Motor neuron (in vitro differentiated cells): ENCODE measurements around the gene ANKS3. TPM values are rescaled to one million over a fixed set of nuclear protein-coding genes. Genes with fewer than 3 reads are reported as not detected.
"Not testable (repeated sequence)": the region's sequence is repeated elsewhere in the genome, so short reads cannot be mapped to it uniquely, and the experiment has no call there.

ENCODE experiments used
- ATAC-seq, 8 experiments: fragments of 200-7000 bp; cut with Tn5 transposase; replicated peaks in 6 of 8; 2 replicates each; pipeline ENCODE4 v1.8.0; 2021; ENCODE audit warnings: mild to moderate bottlenecking in 8 of 8, moderate library complexity in 8 of 8
- H3K27ac ChIP-seq, 2 donors: fragments of 250-450 bp; sonication (Bioruptor Pico); 2 replicates each; pipeline ENCODE4 v1.9.0; 2021; ENCODE audit warnings: antibody characterized with exemption in 2 of 2, mild to moderate bottlenecking in 2 of 2, moderate library complexity in 1 of 2
- H3K4me1 ChIP-seq, 2 donors: fragments of 250-450 bp; sonication (Bioruptor Pico); replicated peaks in 1 of 2; 2 replicates each; pipeline ENCODE4 v1.6.1; 2021; ENCODE audit warnings: antibody characterized with exemption in 2 of 2, mild to moderate bottlenecking in 2 of 2, moderate library complexity in 1 of 2
- H3K4me3 ChIP-seq, 5 donors: fragments of 250-450 bp; sonication (Bioruptor Pico); 2 replicates each; pipeline ENCODE4 v1.9.0; 2021; ENCODE audit warnings: antibody characterized with exemption in 5 of 5, mild to moderate bottlenecking in 5 of 5, moderate library complexity in 4 of 5
- WGBS, 10 experiments: fragments of 450-650 bp; shearing (Covaris generic); methylation state at CpG; one replicate each; pipeline ENCODE4 v1.0.0; 2022; 5-methylcytosine and 5-hydroxymethylcytosine counted together
- in situ Hi-C, 9 experiments: fragments of 400-800 bp; cut with MboI; loops; one replicate each; pipeline ENCODE4 v1.15.0; 2021; ENCODE audit warnings: low sequenced_read_pairs in 9 of 9, low pct_unique_long_range_greater_than_20kb in 2 of 9; ENCODE audit not compliant: unreplicated experiment in 9 of 9
- total RNA-seq, 8 experiments: library from RNA; unstranded; fragments of 300-600 nt; gene quantifications; 2 replicates each; pipeline versions ENCODE4 v1.2.3 to v1.2.4, GENCODE V29; 2022

The ANKS3 gene
- total RNA-seq, 8 experiments from 2014 or later, result 11.7 to 35.5 (median 26.2) TPM

GRCh38 chr16:4660454-4661007 is 73.5 kb downstream of the ANKS3 start:
- WGBS, 10 experiments, result 17 to 50% (median 31%) methylated on average over 1 to 4 of the region's 18 CpGs; no CpG with 5 or more reads in 7 of the 10 experiments
- Histone ChIP-seq H3K4me1 (peaks cover 10 to 33% of the 10 kb centered on the region in 2 donors), H3K4me3 (no peak overlapping the region), H3K27ac (peak overlapping the region; percentile 51 to 57)
- in situ Hi-C loops, result no loop called here
- ATAC-seq, result peak in 6 of 8 experiments; percentile 19 to 89 (median 80)

DNA sequence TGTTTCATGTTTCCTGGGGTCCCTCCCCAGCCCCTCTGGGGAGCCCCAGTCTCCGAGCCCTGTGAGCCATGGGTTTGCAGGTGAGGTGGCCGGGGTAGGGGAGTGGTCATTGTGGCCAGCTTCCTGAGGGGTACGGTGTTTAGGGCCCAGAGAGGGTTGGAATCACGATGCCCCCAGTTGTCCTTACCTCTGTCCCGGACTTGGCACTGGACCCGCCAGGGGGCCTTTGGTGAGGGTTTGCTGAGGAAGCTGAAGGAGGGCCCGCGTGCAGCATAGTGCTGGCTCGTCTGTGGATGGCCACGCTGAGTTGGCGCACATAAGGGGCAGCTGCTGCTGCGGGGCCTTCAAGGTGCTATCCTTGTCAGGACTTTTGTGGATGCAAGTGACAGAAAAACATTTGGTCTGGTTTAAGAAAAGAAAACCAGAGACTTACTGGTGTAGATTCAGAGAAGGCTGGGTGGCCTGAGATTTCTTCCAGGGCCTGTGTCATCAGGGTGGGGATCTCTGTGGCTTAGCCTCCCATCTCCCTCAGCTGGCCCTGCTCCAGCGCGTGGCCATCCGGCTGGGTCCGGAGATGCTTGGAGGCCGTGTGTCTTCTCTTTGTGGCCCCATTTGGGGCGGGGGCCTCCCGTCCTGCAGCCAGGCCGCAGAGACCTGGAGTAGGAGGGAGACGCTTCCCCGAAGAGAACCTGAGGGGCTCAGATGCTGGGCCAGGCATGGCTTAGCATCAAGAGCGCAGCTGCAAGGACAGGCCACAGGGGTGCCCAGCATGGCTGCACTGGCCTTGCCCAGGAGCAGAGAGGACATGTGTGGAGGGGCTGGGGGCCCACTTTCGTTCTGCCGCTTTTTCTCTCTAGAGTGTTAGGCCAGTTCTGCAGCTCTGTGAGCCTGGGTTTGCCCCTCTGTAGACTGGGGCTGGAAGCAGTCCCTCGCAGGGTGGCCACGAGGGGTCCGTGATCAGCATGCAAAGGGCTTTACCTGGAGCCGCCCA is 74.4 kb downstream of the ANKS3 start:
- in situ Hi-C loops, result no loop called here
- ATAC-seq, result peak in 4 of 8 experiments; percentile 1 to 72 (median 4)
- H3K27ac ChIP-seq, result peak overlapping the region in 1 of 2 donors; percentile 21
- no peak overlapping the region for H3K4me3 ChIP-seq
- WGBS, 10 experiments, result 40 to 100% (median 99%) methylated on average over 1 to 8 of the region's 29 CpGs; no CpG with 5 or more reads in 4 of the 10 experiments
- peaks cover 10 to 33% of the 10 kb centered on the region in 2 donors for H3K4me1 ChIP-seq

DNA sequence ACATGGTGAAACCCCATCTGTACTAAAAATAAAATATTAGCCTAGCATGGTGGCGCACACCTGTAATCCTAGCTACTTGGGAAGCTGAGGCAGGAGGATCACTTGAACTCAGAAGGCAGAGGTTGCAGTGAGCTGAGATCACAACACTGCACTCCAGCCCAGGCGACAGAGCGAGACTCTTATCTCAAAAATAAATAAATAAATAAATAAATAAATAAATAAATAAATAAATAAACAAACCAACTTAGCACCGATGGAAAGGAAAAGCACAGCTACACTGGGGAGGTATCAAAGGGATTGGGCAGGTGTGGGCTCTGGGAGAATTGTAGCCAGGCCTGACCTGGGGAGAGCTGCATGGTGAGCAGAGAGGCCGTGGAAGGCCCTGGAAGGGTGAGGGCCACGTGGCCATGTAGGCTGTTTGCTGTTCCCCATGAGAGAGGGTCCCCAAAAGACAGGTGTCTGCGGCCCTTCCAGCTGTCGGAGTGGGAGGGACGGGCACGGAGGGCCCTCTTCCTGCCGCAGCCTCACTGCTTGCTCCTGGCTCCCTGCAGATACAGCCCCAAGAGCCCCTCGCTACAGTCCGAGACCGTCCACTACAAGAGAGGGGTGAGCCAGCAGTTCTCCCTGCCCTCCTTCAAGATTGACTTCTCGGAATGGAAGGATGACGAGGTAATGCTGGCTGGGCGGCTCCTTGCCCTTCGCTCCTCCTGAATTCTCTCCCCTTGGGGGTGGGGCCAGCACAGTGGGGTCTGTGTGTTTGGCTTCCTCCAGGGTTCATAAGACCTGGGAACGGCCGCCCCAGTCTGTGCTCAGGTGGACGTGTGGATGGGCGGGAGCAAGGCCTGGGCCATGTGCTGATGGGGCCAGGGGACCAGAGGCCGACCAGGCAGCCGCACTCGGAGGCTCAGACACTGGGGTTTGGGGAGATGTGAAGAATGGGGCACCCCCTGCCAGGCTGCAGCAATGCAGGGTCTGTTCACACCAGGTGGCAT is 77.1 kb downstream of the ANKS3 start:
- in situ Hi-C loops, result no loop called here
- Histone ChIP-seq H3K4me1 (peaks cover 10 to 16% of the 10 kb centered on the region in 2 donors), H3K4me3 (no peak overlapping the region), H3K27ac (no peak overlapping the region)
- no peak for ATAC-seq
- 65 to 100% (median 95%) methylated on average over 2 to 8 of the region's 25 CpGs; no CpG with 5 or more reads in 2 of the 10 experiments for WGBS, 10 experiments

DNA sequence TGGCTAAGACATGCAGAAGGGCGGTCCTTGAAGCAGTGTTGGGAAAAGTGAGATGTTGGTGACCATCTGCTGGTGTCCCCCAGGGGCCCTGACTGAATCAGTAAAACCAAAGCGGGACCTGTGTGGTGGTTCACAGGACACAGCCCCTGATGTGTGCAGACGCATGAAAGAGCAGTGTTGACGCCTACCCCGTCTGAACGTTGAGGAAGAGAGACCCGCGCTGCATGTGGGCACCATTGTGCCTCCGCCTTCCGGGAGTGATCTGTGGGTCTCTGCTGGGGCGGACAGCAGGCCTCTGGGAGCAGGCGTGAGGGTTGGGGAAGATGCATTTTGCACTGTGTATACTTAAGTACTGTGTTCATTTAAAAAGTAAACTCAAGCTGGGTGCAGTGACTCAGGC is 77.8 kb downstream of the ANKS3 start:
- Histone ChIP-seq H3K27ac (no peak overlapping the region), H3K4me3 (no peak overlapping the region), H3K4me1 (peaks cover 10 to 16% of the 10 kb centered on the region in 2 donors)
- 83 to 100% (median 100%) methylated on average over 2 to 9 of the region's 12 CpGs; no CpG with 5 or more reads in 5 of the 10 experiments for WGBS, 10 experiments
- in situ Hi-C loops, result no loop called here
- ATAC-seq, result no peak

DNA sequence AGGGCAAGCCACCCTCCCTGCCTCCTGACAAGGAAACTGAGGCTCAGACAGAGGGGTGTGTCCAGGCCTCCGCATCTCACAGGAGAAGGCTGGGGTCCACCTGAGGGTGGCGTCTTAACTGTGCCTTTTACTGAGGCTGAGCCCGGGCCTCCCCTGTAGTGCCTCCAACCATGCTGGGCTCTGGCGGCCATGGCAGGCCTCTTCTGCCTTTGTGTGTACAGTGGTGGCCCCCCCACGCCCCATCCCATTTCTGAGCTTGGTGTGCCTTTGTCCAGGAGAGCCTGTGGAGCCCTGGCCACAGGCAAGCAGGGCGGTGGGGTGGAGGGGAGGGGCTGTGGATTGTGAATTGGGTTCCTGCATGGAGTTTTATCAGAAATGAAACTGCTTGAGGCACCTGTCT is 78.3 kb downstream of the ANKS3 start:
- H3K4me3 ChIP-seq, result no peak overlapping the region
- in situ Hi-C loops, result no loop called here
- peaks cover 9 to 13% of the 10 kb centered on the region in 2 donors for H3K4me1 ChIP-seq
- no peak overlapping the region for H3K27ac ChIP-seq
- no peak for ATAC-seq
- 80 to 100% methylated on average over 1 of the region's 6 CpGs; no CpG with 5 or more reads in 8 of the 10 experiments for WGBS, 10 experiments

- Histone ChIP-seq H3K4me3 (no peak overlapping the region), H3K4me1 (peaks cover 4 to 8% of the 10 kb centered on the region in 2 donors), H3K27ac (no peak overlapping the region)
- in situ Hi-C loops, result no loop called here
- WGBS, 10 experiments, result 80 to 100% (median 93%) methylated on average over 1 to 5 of the region's 12 CpGs; no CpG with 5 or more reads in 4 of the 10 experiments
- no peak for ATAC-seq
Measured at GRCh38 chr16:4654964-4655590, 79.0 kb downstream of the ANKS3 start.

- in situ Hi-C loops, result no loop called here
- Histone ChIP-seq H3K4me3 (no peak overlapping the region), H3K27ac (no peak overlapping the region), H3K4me1 (no peaks in the 10 kb centered on the region)
- WGBS, 10 experiments, result 53 to 100% (median 85%) methylated on average over 1 to 9 of the region's 16 CpGs; no CpG with 5 or more reads in 1 of the 10 experiments
- peak in 2 of 8 experiments; percentile 28 to 29 for ATAC-seq
Measured at GRCh38 chr16:4654011-4654963, 79.8 kb downstream of the ANKS3 start.

DNA sequence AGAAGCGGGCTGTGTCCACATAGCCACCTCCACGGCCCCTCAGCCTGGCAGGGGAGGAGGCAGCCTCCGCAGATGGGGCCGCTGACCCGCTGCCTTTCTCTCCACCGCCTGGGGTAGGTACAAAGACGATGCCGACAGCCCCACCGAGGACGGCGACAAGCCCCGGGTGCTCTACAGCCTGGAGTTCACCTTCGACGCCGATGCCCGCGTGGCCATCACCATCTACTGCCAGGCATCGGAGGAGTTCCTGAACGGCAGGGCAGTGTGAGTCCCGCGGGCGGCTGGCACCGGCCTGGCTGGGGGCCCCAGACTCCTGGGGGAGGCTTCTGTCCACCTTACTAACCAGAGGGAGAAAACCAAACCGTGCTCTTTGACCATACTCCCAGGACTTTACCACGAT is 81.5 kb downstream of the ANKS3 start:
- no peak overlapping the region for H3K4me3 ChIP-seq
- no peaks in the 10 kb centered on the region for H3K4me1 ChIP-seq
- no peak overlapping the region for H3K27ac ChIP-seq
- in situ Hi-C loops, result no loop called here
- WGBS, 10 experiments, result 92 to 100% (median 100%) methylated on average over 2 to 5 of the region's 25 CpGs; no CpG with 5 or more reads in 6 of the 10 experiments
- ATAC-seq, result no peak

DNA sequence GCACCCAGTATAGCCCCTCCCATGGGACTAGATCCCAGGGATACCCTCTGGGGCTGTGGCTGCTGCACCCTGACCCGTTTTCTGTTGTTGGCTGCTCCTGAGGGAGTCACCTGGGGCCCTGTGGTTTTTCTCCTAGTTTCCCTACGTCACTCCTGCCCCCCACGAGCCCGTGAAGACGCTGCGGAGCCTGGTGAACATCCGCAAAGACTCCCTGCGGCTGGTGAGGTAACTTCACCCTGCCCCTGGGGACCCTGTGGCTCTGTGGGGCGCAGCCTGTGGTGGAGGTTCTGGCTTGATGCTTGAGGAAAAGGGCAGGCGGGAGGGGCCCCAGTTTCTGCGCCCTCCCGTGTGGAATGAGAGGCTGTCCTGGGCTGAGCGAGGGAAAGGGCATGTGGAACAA is 82.2 kb downstream of the ANKS3 start:
- ATAC-seq, result no peak
- Histone ChIP-seq H3K4me1 (no peaks in the 10 kb centered on the region), H3K27ac (no peak overlapping the region), H3K4me3 (no peak overlapping the region)
- in situ Hi-C loops, result no loop called here
- 92 to 100% (median 100%) methylated on average over 1 to 7 of the region's 13 CpGs; no CpG with 5 or more reads in 5 of the 10 experiments for WGBS, 10 experiments

- in situ Hi-C loops, H3K4me1 ChIP-seq, H3K4me3 ChIP-seq, H3K27ac ChIP-seq: not testable (repeated sequence)
- WGBS, 10 experiments, result 75 to 100% (median 92%) methylated on average over 1 to 11 of the region's 15 CpGs; no CpG with 5 or more reads in 1 of the 10 experiments
- ATAC-seq, result peak in 7 of 8 experiments; percentile 38 to 89 (median 49)
Measured at GRCh38 chr16:4650443-4651074, 83.5 kb downstream of the ANKS3 start.
